HEK293 (cell line): ENCODE data around the gene NSL1.

Experiments
- CTCF ChIA-PET: fragments of 350-600 bp; formaldehyde crosslinking; extraction: SDS; loops from one replicate; lab custom pipeline; 2021; ENCODE audit warnings: antibody characterized with exemption; lab: Yijun Ruan, JAX
- POLR2A ChIA-PET: fragments of 300-600 bp; formaldehyde crosslinking; extraction: SDS; loops from one replicate; lab custom pipeline; 2020; ENCODE audit warnings: antibody characterized with exemption, inconsistent platforms; lab: Yijun Ruan, JAX
- H3K27ac ChIP-seq: fragments of 200-500 bp; sonication (Bioruptor generic); 2 replicates; pipeline ENCODE4 v1.5.1; 2014; ENCODE audit warnings: low read depth, low read length, control low read depth, inconsistent platforms; ENCODE audit errors: extremely low read depth
- H3K36me3 ChIP-seq, 2 experiments: fragments of 200-500 bp in 1 of 2; sonication (Bioruptor generic) in 1 of 2; 1 replicate in 1 of 2; 2 replicates in 1 of 2; pipeline ENCODE4 v1.5.1; 2014 to 2017; ENCODE audit warnings: inconsistent platforms in 2 of 2, low read length in 2 of 2; ENCODE audit not compliant: control insufficient read depth in 2 of 2, insufficient read depth in 1 of 2
- H3K4me1 ChIP-seq: fragments of 200-500 bp; sonication (Bioruptor generic); 2 replicates; pipeline ENCODE4 v1.5.1; 2014; ENCODE audit warnings: mild to moderate bottlenecking, low read length, inconsistent platforms; ENCODE audit not compliant: control insufficient read depth, insufficient read depth
- H3K4me3 ChIP-seq: 2 replicates; pipeline ENCODE4 v1.5.1; 2011; ENCODE audit warnings: low read depth, mild to moderate bottlenecking, control low read depth, low read length, moderate library complexity
- H3K9me3 ChIP-seq: fragments of 200-500 bp; sonication (Bioruptor generic); 2 replicates; pipeline ENCODE4 v1.5.1; 2014; ENCODE audit warnings: low read depth, low read length, inconsistent platforms; ENCODE audit not compliant: control insufficient read depth, insufficient read depth
- IKZF3 ChIP-seq: fragments of 450-650 bp; IDR thresholded peaks from 2 replicates; pipeline ENCODE4 v1.5.0; 2018; ENCODE audit warnings: missing biosample characterization, mild to moderate bottlenecking, missing genetic modification characterization, moderate library complexity
- MYNN ChIP-seq: fragments of 450-650 bp; formaldehyde crosslinking; IDR thresholded peaks from 2 replicates; pipeline ENCODE4 v1.5.1; 2016; ENCODE audit warnings: missing biosample characterization, missing genetic modification characterization, borderline replicate concordance
- SP7 ChIP-seq: fragments of 450-650 bp; formaldehyde crosslinking; IDR thresholded peaks from 2 replicates; pipeline ENCODE4 v1.5.1; 2016; ENCODE audit warnings: missing biosample characterization, missing genetic modification characterization
- YY1 ChIP-seq: fragments of 450-650 bp; formaldehyde crosslinking; IDR thresholded peaks from 2 replicates; pipeline ENCODE4 v1.5.1; 2018; ENCODE audit warnings: missing biosample characterization, missing genetic modification characterization
- ZNF23 ChIP-seq: fragments of 450-650 bp; formaldehyde crosslinking; IDR thresholded peaks from 2 replicates; pipeline ENCODE4 v1.5.1; 2016; ENCODE audit warnings: missing biosample characterization, missing genetic modification characterization, borderline replicate concordance
- ZNF391 ChIP-seq: fragments of 450-650 bp; formaldehyde crosslinking; IDR thresholded peaks from 2 replicates; pipeline ENCODE4 v1.5.1; 2016; ENCODE audit warnings: low read depth, missing biosample characterization, missing genetic modification characterization, borderline replicate concordance
- ZNF398 ChIP-seq: fragments of 450-650 bp; formaldehyde crosslinking; IDR thresholded peaks from 2 replicates; pipeline ENCODE4 v1.5.1; 2017; ENCODE audit warnings: missing biosample characterization, missing genetic modification characterization
- ZNF404 ChIP-seq: fragments of 450-650 bp; formaldehyde crosslinking; IDR thresholded peaks from 2 replicates; pipeline ENCODE4 v1.5.1; 2017; ENCODE audit warnings: missing biosample characterization, missing genetic modification characterization
- ZNF521 ChIP-seq: fragments of 450-650 bp; formaldehyde crosslinking; IDR thresholded peaks from 2 replicates; pipeline ENCODE4 v1.5.1; 2017; ENCODE audit warnings: missing biosample characterization, mild to moderate bottlenecking, missing genetic modification characterization
- ZNF621 ChIP-seq: fragments of 450-650 bp; formaldehyde crosslinking; IDR thresholded peaks from 2 replicates; pipeline ENCODE4 v1.5.1; 2017; ENCODE audit warnings: missing biosample characterization, missing genetic modification characterization
- ZNF664 ChIP-seq: fragments of 450-650 bp; formaldehyde crosslinking; IDR thresholded peaks from 2 replicates; pipeline ENCODE4 v1.5.1; 2016; ENCODE audit warnings: missing biosample characterization, missing genetic modification characterization
- ZNF777 ChIP-seq: fragments of 450-650 bp; formaldehyde crosslinking; IDR thresholded peaks from 2 replicates; pipeline ENCODE4 v1.5.1; 2017; ENCODE audit warnings: missing biosample characterization, missing genetic modification characterization, borderline replicate concordance
- ZNF791 ChIP-seq: fragments of 450-650 bp; formaldehyde crosslinking; IDR thresholded peaks from 2 replicates; pipeline ENCODE4 v1.5.1; 2016; ENCODE audit warnings: missing biosample characterization, missing genetic modification characterization
- ZNF792 ChIP-seq: fragments of 450-650 bp; formaldehyde crosslinking; IDR thresholded peaks from 2 replicates; pipeline ENCODE4 v1.5.1; 2016; ENCODE audit warnings: missing biosample characterization, missing genetic modification characterization
- ZNF843 ChIP-seq: fragments of 450-650 bp; formaldehyde crosslinking; IDR thresholded peaks from 2 replicates; pipeline ENCODE4 v1.5.1; 2016; ENCODE audit warnings: missing biosample characterization, missing genetic modification characterization
- TF ChIP-seq, protein P1 (sequence below): fragments of 450-650 bp; formaldehyde crosslinking; IDR thresholded peaks from 2 replicates; pipeline ENCODE4 v1.5.1; 2016; ENCODE audit warnings: missing biosample characterization, missing genetic modification characterization
- TF ChIP-seq, protein P2 (sequence below): fragments of 450-650 bp; formaldehyde crosslinking; IDR thresholded peaks from 2 replicates; pipeline ENCODE4 v1.5.1; 2016; ENCODE audit warnings: missing biosample characterization, missing genetic modification characterization
- TF ChIP-seq, protein P3 (sequence below): fragments of 450-650 bp; formaldehyde crosslinking; IDR thresholded peaks from 2 replicates; pipeline ENCODE4 v1.5.1; 2016; ENCODE audit warnings: missing biosample characterization, missing genetic modification characterization
- TF ChIP-seq, protein P4 (sequence below): fragments of 450-650 bp; formaldehyde crosslinking; conservative IDR thresholded peaks from 2 replicates; pipeline ENCODE4 v1.5.1; 2016; ENCODE audit warnings: low read depth, missing biosample characterization, missing genetic modification characterization
- TF ChIP-seq, protein P5 (sequence below): fragments of 450-650 bp; formaldehyde crosslinking; IDR thresholded peaks from 2 replicates; pipeline ENCODE4 v1.5.1; 2016; ENCODE audit warnings: missing biosample characterization, missing genetic modification characterization

NSL1 gene

GRCh38 chr1:212699104-212699624 is 92.4 kb downstream of the NSL1 start:
- ChIA-PET POLR2A (interaction anchor here (1.3 kb wide), 1 partner anchor 91 kb away, joined by 6 read pairs; the partner anchor contains the start of gene ATF3), CTCF (interaction anchor here (0.6 to 1.7 kb wide), 9 partner anchors 11 to 1381 kb away, joined by 3 to 6 read pairs (median 3); no protein-coding TSS in a partner anchor)
- Histone ChIP-seq H3K4me1 (peaks cover 8% of the 10 kb centered on the region), H3K27ac (peak overlapping the region; percentile 32; the same call in 1 of the 2 replicates), H3K36me3 (peaks cover 0 to 3% of the 10 kb centered on the region in 2 experiments; a peak in 1 of 3 replicates), H3K4me3 (peak overlapping the region; percentile 47), H3K9me3 (no peaks in the 10 kb centered on the region)
- TF ChIP-seq SP7: peak; percentile 69
- TF ChIP-seq, protein P1, sequence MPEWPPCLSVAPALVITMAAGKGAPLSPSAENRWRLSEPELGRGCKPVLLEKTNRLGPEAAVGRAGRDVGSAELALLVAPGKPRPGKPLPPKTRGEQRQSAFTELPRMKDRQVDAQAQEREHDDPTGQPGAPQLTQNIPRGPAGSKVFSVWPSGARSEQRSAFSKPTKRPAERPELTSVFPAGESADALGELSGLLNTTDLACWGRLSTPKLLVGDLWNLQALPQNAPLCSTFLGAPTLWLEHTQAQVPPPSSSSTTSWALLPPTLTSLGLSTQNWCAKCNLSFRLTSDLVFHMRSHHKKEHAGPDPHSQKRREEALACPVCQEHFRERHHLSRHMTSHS: 0 out of 2 replicates have a peak, but pooled peaks have one; percentile 32
- TF ChIP-seq ZNF777 (tag by site-specific recombination): no peak; the same call in 1 of the 2 replicates
- peak; percentile 39; the same call in 1 of the 2 replicates for TF ChIP-seq ZNF843 (tag by site-specific recombination)
- TF ChIP-seq, protein P2, sequence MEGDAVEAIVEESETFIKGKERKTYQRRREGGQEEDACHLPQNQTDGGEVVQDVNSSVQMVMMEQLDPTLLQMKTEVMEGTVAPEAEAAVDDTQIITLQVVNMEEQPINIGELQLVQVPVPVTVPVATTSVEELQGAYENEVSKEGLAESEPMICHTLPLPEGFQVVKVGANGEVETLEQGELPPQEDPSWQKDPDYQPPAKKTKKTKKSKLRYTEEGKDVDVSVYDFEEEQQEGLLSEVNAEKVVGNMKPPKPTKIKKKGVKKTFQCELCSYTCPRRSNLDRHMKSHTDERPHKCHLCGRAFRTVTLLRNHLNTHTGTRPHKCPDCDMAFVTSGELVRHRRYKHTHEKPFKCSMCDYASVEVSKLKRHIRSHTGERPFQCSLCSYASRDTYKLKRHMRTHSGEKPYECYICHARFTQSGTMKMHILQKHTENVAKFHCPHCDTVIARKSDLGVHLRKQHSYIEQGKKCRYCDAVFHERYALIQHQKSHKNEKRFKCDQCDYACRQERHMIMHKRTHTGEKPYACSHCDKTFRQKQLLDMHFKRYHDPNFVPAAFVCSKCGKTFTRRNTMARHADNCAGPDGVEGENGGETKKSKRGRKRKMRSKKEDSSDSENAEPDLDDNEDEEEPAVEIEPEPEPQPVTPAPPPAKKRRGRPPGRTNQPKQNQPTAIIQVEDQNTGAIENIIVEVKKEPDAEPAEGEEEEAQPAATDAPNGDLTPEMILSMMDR (tag by site-specific recombination): peak; percentile 97
- TF ChIP-seq MYNN (tag by site-specific recombination): no peak
- TF ChIP-seq ZNF391: peak; percentile 72; the same call in 1 of the 2 replicates
- TF ChIP-seq, protein P3, sequence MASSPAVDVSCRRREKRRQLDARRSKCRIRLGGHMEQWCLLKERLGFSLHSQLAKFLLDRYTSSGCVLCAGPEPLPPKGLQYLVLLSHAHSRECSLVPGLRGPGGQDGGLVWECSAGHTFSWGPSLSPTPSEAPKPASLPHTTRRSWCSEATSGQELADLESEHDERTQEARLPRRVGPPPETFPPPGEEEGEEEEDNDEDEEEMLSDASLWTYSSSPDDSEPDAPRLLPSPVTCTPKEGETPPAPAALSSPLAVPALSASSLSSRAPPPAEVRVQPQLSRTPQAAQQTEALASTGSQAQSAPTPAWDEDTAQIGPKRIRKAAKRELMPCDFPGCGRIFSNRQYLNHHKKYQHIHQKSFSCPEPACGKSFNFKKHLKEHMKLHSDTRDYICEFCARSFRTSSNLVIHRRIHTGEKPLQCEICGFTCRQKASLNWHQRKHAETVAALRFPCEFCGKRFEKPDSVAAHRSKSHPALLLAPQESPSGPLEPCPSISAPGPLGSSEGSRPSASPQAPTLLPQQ (tag by site-specific recombination): peak; percentile 83
- no peak for TF ChIP-seq ZNF791
- no peak for TF ChIP-seq ZNF664 (tag by site-specific recombination)
- TF ChIP-seq ZNF404 (tag by site-specific recombination): no peak
- peak; percentile 56; the same call in 1 of the 2 replicates for TF ChIP-seq ZNF792
- TF ChIP-seq ZNF621 (tag by site-specific recombination): no peak
- peak; percentile 77 for TF ChIP-seq YY1 (tag by site-specific recombination)
- no peak for TF ChIP-seq ZNF23
- TF ChIP-seq, protein P4, sequence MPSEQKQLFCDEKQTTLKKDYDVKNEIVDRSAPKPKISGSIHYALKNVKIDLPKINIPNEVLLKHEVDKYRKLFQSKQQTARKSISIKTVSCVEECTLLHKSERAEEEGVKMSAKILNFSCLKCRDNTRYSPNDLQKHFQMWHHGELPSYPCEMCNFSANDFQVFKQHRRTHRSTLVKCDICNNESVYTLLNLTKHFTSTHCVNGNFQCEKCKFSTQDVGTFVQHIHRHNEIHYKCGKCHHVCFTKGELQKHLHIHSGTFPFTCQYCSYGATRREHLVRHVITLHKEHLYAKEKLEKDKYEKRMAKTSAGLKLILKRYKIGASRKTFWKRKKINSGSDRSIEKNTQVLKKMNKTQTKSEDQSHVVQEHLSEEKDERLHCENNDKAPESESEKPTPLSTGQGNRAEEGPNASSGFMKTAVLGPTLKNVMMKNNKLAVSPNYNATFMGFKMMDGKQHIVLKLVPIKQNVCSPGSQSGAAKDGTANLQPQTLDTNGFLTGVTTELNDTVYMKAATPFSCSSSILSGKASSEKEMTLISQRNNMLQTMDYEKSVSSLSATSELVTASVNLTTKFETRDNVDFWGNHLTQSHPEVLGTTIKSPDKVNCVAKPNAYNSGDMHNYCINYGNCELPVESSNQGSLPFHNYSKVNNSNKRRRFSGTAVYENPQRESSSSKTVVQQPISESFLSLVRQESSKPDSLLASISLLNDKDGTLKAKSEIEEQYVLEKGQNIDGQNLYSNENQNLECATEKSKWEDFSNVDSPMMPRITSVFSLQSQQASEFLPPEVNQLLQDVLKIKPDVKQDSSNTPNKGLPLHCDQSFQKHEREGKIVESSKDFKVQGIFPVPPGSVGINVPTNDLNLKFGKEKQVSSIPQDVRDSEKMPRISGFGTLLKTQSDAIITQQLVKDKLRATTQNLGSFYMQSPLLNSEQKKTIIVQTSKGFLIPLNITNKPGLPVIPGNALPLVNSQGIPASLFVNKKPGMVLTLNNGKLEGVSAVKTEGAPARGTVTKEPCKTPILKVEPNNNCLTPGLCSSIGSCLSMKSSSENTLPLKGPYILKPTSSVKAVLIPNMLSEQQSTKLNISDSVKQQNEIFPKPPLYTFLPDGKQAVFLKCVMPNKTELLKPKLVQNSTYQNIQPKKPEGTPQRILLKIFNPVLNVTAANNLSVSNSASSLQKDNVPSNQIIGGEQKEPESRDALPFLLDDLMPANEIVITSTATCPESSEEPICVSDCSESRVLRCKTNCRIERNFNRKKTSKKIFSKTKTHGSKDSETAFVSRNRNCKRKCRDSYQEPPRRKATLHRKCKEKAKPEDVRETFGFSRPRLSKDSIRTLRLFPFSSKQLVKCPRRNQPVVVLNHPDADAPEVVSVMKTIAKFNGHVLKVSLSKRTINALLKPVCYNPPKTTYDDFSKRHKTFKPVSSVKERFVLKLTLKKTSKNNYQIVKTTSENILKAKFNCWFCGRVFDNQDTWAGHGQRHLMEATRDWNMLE (tag by site-specific recombination): no peak
- peak; percentile 83 for TF ChIP-seq IKZF3 (tag by site-specific recombination)
- TF ChIP-seq, protein P5, sequence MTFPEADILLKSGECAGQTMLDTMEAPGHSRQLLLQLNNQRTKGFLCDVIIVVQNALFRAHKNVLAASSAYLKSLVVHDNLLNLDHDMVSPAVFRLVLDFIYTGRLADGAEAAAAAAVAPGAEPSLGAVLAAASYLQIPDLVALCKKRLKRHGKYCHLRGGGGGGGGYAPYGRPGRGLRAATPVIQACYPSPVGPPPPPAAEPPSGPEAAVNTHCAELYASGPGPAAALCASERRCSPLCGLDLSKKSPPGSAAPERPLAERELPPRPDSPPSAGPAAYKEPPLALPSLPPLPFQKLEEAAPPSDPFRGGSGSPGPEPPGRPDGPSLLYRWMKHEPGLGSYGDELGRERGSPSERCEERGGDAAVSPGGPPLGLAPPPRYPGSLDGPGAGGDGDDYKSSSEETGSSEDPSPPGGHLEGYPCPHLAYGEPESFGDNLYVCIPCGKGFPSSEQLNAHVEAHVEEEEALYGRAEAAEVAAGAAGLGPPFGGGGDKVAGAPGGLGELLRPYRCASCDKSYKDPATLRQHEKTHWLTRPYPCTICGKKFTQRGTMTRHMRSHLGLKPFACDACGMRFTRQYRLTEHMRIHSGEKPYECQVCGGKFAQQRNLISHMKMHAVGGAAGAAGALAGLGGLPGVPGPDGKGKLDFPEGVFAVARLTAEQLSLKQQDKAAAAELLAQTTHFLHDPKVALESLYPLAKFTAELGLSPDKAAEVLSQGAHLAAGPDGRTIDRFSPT: peak; percentile 92
- TF ChIP-seq ZNF398 (tag by site-specific recombination): peak; percentile 97
- TF ChIP-seq ZNF521 (tag by site-specific recombination): no peak
